HG02973 (cell line): Measurements from ENCODE around the gene TNRC6A.

Experiments used
- ATAC-seq: cut with Tn5 transposase; IDR thresholded peaks from one replicate; pipeline ENCODE4 v1.9.1; 2021; ENCODE audit warnings: moderate library complexity; ENCODE audit not compliant: unreplicated experiment

TNRC6A gene

GRCh38 chr16:24863582-24864437, 134.4 kb downstream of the TNRC6A start:
- no peak for ATAC-seq

GRCh38 chr16:24869033-24869432, 139.6 kb downstream of the TNRC6A start:
- no peak for ATAC-seq

DNA sequence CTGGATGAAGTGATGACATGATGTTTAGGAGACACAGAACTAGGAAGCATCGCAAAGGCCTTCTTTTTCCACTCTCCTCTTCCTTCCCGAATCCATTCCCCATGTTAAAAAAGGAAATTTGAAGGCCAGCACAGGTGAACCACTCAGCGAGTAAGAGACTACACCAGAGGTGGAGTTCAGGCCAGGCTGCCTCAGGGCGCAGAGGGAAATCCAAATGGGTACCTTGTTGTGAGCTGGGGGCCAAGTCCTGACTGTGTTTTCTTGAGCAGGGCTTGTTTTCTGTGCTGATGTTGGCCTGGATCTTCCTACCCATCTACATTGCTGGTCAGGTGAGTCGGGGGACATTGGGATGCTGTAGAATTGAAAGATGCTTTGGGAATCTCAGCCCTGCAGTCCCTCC, 142.4 kb downstream of the TNRC6A start:
- no peak for ATAC-seq

DNA sequence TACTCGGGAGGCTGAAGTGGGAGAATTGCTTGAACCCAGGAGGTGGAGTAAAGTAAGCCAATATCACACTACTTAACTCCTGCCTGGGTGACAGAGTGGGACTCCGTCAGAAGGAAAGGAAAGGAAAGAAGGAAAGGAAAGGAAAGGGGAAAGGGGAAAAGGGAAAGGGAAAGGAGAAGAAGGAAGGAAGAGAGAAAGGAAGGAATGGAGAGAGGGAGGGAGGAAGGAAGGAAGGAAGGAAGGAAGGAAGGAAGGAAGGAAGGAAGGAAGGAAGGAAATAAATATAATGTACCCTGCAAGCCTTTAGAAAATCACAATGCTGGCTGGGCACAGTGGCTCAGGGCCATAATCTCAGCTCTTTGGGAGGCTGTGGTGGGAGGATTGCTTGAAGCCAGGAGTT, 143.6 kb downstream of the TNRC6A start:
- ATAC-seq = no peak

DNA sequence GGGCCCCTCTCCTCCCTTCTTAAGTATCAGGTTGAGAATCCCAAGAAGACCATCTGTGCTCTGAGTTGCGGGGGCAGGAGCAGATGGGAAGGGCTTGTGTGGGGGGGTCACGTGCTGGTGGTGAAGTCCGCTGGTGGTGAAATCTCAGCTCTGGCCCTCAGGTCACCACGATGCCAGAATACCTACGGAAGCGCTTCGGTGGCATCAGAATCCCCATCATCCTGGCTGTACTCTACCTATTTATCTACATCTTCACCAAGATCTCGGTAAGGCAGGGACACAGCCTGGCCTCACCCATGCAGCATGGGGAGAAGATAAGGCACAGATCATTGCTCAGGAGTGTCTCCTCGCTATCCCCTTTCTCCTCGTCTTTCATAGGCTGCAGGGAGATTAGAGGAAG, 146.0 kb downstream of the TNRC6A start:
- no peak for ATAC-seq
